Measurements from ENCODE around the gene NKTR. TPM values are rescaled to one million over a fixed set of nuclear protein-coding genes. Genes with fewer than 3 reads are reported as not detected.

The NKTR gene
- total and polyA plus RNA-seq, 2 of the 13 experiments (the other 11 are each of a cell fraction or from before 2014, with no cell fraction given) = 41.3 to 59.6 TPM

DNA sequence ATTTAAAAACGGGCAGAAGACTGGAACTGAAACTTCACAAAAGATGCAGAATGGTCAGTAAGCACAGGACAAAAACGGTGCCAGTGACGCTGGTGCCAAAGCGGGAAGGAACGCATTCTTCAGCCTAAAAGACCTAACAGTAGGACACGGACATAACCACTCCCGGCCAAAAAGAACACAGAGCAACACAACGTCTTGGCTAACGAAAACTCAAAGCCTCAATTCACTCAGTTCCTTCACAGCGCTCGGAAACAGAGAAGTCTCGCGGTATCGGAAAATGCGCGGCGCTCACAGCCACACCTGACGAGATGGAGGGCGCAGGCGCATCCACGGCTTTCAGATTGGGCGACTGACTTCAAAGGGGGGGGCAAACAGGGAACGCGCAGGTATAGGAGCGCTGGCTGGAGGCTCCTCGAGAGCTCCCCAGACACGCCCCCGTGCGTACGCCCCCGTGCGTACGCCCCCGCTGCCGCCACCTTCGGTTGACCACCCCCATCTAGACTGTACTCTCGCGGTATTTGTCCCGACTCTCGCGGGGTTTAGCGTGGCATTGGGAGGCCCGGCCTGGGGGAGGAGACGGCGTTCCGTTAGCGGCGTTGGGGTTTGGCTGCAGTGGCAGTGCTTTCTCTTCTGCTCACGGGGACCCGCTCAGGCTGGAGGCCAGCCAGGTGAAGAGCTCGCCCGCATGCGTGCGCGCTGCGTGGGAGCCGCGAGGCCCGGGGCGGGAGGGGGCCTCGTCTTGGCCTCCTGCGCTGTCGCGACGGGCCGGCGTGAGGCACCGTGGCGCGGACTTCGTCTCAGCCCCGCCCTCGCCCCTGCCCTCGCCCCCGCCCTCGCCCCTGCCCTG is at the start of gene NKTR (continued):
- TF ChIP-seq, protein P1, sequence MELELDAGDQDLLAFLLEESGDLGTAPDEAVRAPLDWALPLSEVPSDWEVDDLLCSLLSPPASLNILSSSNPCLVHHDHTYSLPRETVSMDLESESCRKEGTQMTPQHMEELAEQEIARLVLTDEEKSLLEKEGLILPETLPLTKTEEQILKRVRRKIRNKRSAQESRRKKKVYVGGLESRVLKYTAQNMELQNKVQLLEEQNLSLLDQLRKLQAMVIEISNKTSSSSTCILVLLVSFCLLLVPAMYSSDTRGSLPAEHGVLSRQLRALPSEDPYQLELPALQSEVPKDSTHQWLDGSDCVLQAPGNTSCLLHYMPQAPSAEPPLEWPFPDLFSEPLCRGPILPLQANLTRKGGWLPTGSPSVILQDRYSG (CRISPR knock-in tag; IDR thresholded peaks at IDR 0.05) = no peak
- TF ChIP-seq ZNF274 (CRISPR knock-in tag; IDR thresholded peaks at IDR 0.05) = 0 out of 2 replicates have a peak, but pooled peaks have one; percentile 75
- no peak for TF ChIP-seq NBN (conservative IDR thresholded peaks at IDR 0.05)
- TF ChIP-seq KDM4B (CRISPR knock-in tag; IDR thresholded peaks at IDR 0.05) = no peak; the same call in 1 of the 2 replicates
- TF ChIP-seq, protein P2, sequence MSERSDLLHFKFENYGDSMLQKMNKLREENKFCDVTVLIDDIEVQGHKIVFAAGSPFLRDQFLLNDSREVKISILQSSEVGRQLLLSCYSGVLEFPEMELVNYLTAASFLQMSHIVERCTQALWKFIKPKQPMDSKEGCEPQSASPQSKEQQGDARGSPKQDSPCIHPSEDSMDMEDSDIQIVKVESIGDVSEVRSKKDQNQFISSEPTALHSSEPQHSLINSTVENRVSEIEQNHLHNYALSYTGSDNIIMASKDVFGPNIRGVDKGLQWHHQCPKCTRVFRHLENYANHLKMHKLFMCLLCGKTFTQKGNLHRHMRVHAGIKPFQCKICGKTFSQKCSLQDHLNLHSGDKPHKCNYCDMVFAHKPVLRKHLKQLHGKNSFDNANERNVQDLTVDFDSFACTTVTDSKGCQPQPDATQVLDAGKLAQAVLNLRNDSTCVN (CRISPR knock-in tag; IDR thresholded peaks at IDR 0.05; ENCODE audit: borderline replicate concordance) = peak; percentile 25; the same call in 1 of the 2 replicates
- no peak for TF ChIP-seq SNAI1 (CRISPR knock-in tag; IDR thresholded peaks at IDR 0.05; ENCODE audit: borderline replicate concordance)
- TF ChIP-seq ZNF180 (CRISPR knock-in tag; IDR thresholded peaks at IDR 0.05; ENCODE audit: borderline replicate concordance, low read depth) = no peak
- TF ChIP-seq, protein P3, sequence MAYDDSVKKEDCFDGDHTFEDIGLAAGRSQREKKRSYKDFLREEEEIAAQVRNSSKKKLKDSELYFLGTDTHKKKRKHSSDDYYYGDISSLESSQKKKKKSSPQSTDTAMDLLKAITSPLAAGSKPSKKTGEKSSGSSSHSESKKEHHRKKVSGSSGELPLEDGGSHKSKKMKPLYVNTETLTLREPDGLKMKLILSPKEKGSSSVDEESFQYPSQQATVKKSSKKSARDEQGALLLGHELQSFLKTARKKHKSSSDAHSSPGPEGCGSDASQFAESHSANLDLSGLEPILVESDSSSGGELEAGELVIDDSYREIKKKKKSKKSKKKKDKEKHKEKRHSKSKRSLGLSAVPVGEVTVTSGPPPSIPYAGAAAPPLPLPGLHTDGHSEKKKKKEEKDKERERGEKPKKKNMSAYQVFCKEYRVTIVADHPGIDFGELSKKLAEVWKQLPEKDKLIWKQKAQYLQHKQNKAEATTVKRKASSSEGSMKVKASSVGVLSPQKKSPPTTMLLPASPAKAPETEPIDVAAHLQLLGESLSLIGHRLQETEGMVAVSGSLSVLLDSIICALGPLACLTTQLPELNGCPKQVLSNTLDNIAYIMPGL (CRISPR knock-in tag; IDR thresholded peaks at IDR 0.05; ENCODE audit: borderline replicate concordance in 1 of 2, low read depth in 1 of 2) = peak; percentile 70 to 87
- peak; percentile 49; the same call in 1 of the 2 replicates for TF ChIP-seq ZNF232 (CRISPR knock-in tag; IDR thresholded peaks at IDR 0.05; ENCODE audit: borderline replicate concordance)
- TF ChIP-seq TEAD2 (CRISPR knock-in tag; IDR thresholded peaks at IDR 0.05) = no peak
- TF ChIP-seq SRSF1 (optimal IDR thresholded peaks at IDR 0.05; ENCODE audit: low read depth, low read length) = peak; percentile 95
- peak; percentile 48; the same call in 1 of the 2 replicates for TF ChIP-seq ZNF563 (CRISPR knock-in tag; IDR thresholded peaks at IDR 0.05)
- TF ChIP-seq ZSCAN22 (CRISPR knock-in tag; IDR thresholded peaks at IDR 0.05) = 0 out of 2 replicates have a peak, but pooled peaks have one; percentile 42
- TF ChIP-seq, protein P4, sequence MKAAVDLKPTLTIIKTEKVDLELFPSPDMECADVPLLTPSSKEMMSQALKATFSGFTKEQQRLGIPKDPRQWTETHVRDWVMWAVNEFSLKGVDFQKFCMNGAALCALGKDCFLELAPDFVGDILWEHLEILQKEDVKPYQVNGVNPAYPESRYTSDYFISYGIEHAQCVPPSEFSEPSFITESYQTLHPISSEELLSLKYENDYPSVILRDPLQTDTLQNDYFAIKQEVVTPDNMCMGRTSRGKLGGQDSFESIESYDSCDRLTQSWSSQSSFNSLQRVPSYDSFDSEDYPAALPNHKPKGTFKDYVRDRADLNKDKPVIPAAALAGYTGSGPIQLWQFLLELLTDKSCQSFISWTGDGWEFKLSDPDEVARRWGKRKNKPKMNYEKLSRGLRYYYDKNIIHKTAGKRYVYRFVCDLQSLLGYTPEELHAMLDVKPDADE (CRISPR knock-in tag; IDR thresholded peaks at IDR 0.05) = no peak
- no peak for TF ChIP-seq ZNF282 (IDR thresholded peaks at IDR 0.05; ENCODE audit: partially characterized antibody)
- TF ChIP-seq ZNF138 (CRISPR knock-in tag; IDR thresholded peaks at IDR 0.05; ENCODE audit: low read depth) = peak; percentile 73; the same call in 1 of the 2 replicates
- TF ChIP-seq, protein P5, sequence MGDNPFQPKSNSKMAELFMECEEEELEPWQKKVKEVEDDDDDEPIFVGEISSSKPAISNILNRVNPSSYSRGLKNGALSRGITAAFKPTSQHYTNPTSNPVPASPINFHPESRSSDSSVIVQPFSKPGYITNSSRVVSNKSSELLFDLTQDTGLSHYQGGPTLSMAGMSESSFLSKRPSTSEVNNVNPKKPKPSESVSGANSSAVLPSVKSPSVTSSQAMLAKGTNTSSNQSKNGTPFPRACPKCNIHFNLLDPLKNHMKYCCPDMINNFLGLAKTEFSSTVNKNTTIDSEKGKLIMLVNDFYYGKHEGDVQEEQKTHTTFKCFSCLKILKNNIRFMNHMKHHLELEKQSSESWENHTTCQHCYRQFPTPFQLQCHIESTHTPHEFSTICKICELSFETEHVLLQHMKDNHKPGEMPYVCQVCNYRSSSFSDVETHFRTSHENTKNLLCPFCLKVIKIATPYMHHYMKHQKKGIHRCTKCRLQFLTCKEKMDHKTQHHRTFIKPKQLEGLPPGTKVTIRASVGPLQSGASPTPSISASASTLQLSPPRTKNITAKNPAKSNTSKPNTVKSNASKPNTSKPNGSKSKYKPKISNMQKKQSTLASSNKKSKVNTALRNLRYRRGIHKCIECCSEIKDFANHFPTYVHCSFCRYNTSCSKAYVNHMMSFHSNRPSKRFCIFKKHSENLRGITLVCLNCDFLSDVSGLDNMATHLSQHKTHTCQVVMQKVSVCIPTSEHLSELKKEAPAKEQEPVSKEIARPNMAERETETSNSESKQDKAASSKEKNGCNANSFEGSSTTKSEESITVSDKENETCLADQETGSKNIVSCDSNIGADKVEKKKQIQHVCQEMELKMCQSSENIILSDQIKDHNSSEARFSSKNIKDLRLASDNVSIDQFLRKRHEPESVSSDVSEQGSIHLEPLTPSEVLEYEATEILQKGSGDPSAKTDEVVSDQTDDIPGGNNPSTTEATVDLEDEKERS (CRISPR knock-in tag; IDR thresholded peaks at IDR 0.05) = no peak
- no peak for TF ChIP-seq PHB2 (IDR thresholded peaks at IDR 0.05; ENCODE audit: partially characterized antibody)
- no peak for TF ChIP-seq KDM6A (CRISPR knock-in tag; IDR thresholded peaks at IDR 0.05; ENCODE audit: low read depth)
- no peak; the same call in none of the 2 replicates for TF ChIP-seq HDAC2 (CRISPR knock-in tag; IDR thresholded peaks at IDR 0.05)
